HG03108 (cell line): ENCODE results near the gene CEP290.
A peak's percentile ranks its signal among the peaks of the same experiment; 100 is the strongest.
"Not testable (repeated sequence)": the region's sequence is repeated elsewhere in the genome, so short reads cannot be mapped to it uniquely, and the experiment has no call there.

Source experiments
- ATAC-seq: cut with Tn5 transposase; IDR thresholded peaks from one replicate; pipeline ENCODE4 v1.9.1; 2021; ENCODE audit warnings: moderate library complexity; ENCODE audit not compliant: unreplicated experiment

Gene CEP290

GRCh38 chr12:88144037-88144436, 2.1 kb upstream of the CEP290 start:
- no peak for ATAC-seq

GRCh38 chr12:88142610-88142991, 713 bp upstream of the CEP290 start:
- peak; percentile 0 for ATAC-seq

GRCh38 chr12:88141425-88141773, 489 bp downstream of the CEP290 start:
- ATAC-seq: no peak

GRCh38 chr12:88139711-88140110, 2.2 kb downstream of the CEP290 start:
- not testable (repeated sequence) for ATAC-seq

- not testable (repeated sequence) for ATAC-seq
Measured at GRCh38 chr12:88133181-88133580, 8.7 kb downstream of the CEP290 start.

- ATAC-seq: no peak
Measured at GRCh38 chr12:88132392-88132791, 9.5 kb downstream of the CEP290 start.

- no peak for ATAC-seq
Measured at GRCh38 chr12:88127855-88128254, 14.0 kb downstream of the CEP290 start.

- no peak for ATAC-seq
Measured at GRCh38 chr12:88127099-88127498, 14.8 kb downstream of the CEP290 start.

- ATAC-seq: no peak
Measured at GRCh38 chr12:88122666-88123065, 19.2 kb downstream of the CEP290 start.

- no peak for ATAC-seq
Measured at GRCh38 chr12:88113871-88114270, 28.0 kb downstream of the CEP290 start.

- ATAC-seq: no peak
Measured at GRCh38 chr12:88111074-88111652, 30.7 kb downstream of the CEP290 start.

GRCh38 chr12:88108021-88108420, 33.9 kb downstream of the CEP290 start:
- ATAC-seq: no peak

- no peak for ATAC-seq
Measured at GRCh38 chr12:88093573-88093972, 48.3 kb downstream of the CEP290 start.

- ATAC-seq: no peak
Measured at GRCh38 chr12:88092771-88093170, 49.1 kb downstream of the CEP290 start.

GRCh38 chr12:88084210-88084609, 57.7 kb downstream of the CEP290 start:
- no peak for ATAC-seq

- ATAC-seq: no peak
Measured at GRCh38 chr12:88083634-88084033, 58.3 kb downstream of the CEP290 start.

GRCh38 chr12:88081247-88081646, 60.6 kb downstream of the CEP290 start:
- ATAC-seq: no peak

- no peak for ATAC-seq
Measured at GRCh38 chr12:88067301-88067700, 74.6 kb downstream of the CEP290 start.

GRCh38 chr12:88063375-88063774, 78.5 kb downstream of the CEP290 start:
- peak; percentile 71 for ATAC-seq

- ATAC-seq: peak; percentile 56
Measured at GRCh38 chr12:88062474-88062873, 79.4 kb downstream of the CEP290 start.

- ATAC-seq: no peak
Measured at GRCh38 chr12:88058719-88059077, 83.2 kb downstream of the CEP290 start.

GRCh38 chr12:88057994-88058718, 83.7 kb downstream of the CEP290 start:
- ATAC-seq: no peak

GRCh38 chr12:88056571-88056970, 85.3 kb downstream of the CEP290 start:
- no peak for ATAC-seq
